HCT116 (cell line): ENCODE measurements around the gene NGEF. TPM values are rescaled to one million over a fixed set of nuclear protein-coding genes. Genes with fewer than 3 reads are reported as not detected.
"Not testable (repeated sequence)": the region's sequence is repeated elsewhere in the genome, so short reads cannot be mapped to it uniquely, and the experiment has no call there.

Source experiments
- ATAC-seq: fragments of 200-7000 bp; cut with Tn5 transposase; 2 replicates; pipeline ENCODE4 v1.9.1; 2020; ENCODE audit warnings: mild to moderate bottlenecking, moderate library complexity
- BruUV-seq: library from RNA; stranded (reverse); fragments of 400-500 nt; replicated peaks from 2 replicates; lab custom pipeline; 2021; lab: Mats Ljungman, UMichigan
- CTCF ChIA-PET: fragments of 300-600 bp; sonication (Branson Sonifier 250); formaldehyde crosslinking; loops from one replicate; lab custom pipeline; 2021; ENCODE audit warnings: antibody characterized with exemption; lab: Charles Lee
- POLR2A ChIA-PET: fragments of 300-600, 350-600 bp; sonication (Branson Sonifier 250); formaldehyde crosslinking; loops from one replicate; lab custom pipeline; 2021; ENCODE audit warnings: antibody characterized with exemption; lab: Charles Lee
- RAD21 ChIA-PET, 2 experiments: fragments of 300-600 bp; sonication (Branson Sonifier 250); formaldehyde crosslinking; loops; one replicate each; lab custom pipeline; 2023; ENCODE audit warnings: low total read pairs in 2 of 2; ENCODE audit not compliant: uncharacterized antibody in 2 of 2, unreplicated experiment in 2 of 2, low non-redundant PET in 1 of 2; lab: Charles Lee
- DNase-seq: peaks from one replicate; pipeline ENCODE4 v3.0.0-alpha.2; 2010; ENCODE audit warnings: low read depth, low spot score
- H2AFZ ChIP-seq: fragments of 200-600 bp; shearing (Covaris generic), sonication (generic); 2 replicates; pipeline ENCODE4 v1.6.1; 2017; ENCODE audit warnings: low read depth, mixed run types, mixed read lengths, antibody characterized with exemption, low read length; ENCODE audit not compliant: poor library complexity, severe bottlenecking
- H3K27ac ChIP-seq: 2 replicates; pipeline ENCODE4 v1.5.1; 2012; ENCODE audit warnings: low read depth, low read length
- H3K27me3 ChIP-seq: fragments of 200-600 bp; sonication (generic); 2 replicates; pipeline ENCODE4 v1.6.1; 2016; ENCODE audit warnings: mixed run types, low read length, mixed read lengths; ENCODE audit not compliant: insufficient read depth
- H3K36me3 ChIP-seq, 2 experiments: fragments of 200-500 bp in 1 of 2; fragments of 200-600 bp in 1 of 2; sonication (Bioruptor generic) in 1 of 2; sonication (generic) in 1 of 2; 2 replicates each; pipeline versions ENCODE4 v1.5.1 to v1.6.1; 2014 to 2016; ENCODE audit warnings: low read length in 2 of 2, inconsistent platforms in 1 of 2, mixed read lengths in 1 of 2, mixed run types in 1 of 2; ENCODE audit not compliant: insufficient read depth in 2 of 2, control insufficient read depth in 1 of 2
- H3K4me1 ChIP-seq, 2 experiments: fragments of 200-600 bp in 1 of 2; sonication (generic) in 1 of 2; 2 replicates each; pipeline versions ENCODE4 v1.5.1 to v1.6.1; 2012 to 2017; ENCODE audit warnings: low read length in 2 of 2, inconsistent platforms in 1 of 2, mild to moderate bottlenecking in 1 of 2, mixed read lengths in 1 of 2, mixed run types in 1 of 2, moderate library complexity in 1 of 2; ENCODE audit not compliant: insufficient read depth in 2 of 2, control insufficient read depth in 1 of 2
- H3K4me2 ChIP-seq: fragments of 200-600 bp; sonication (generic); 2 replicates; pipeline ENCODE4 v1.6.1; 2017; ENCODE audit warnings: mixed run types, low read length, mixed read lengths
- H3K4me3 ChIP-seq, 2 experiments: fragments of 200-600 bp in 1 of 2; sonication (generic) in 1 of 2; replicated peaks in 1 of 2; 2 replicates each; pipeline ENCODE4 v1.5.1; 2011 to 2016; ENCODE audit warnings: low read length in 2 of 2, control low read depth in 1 of 2, low read depth in 1 of 2, mild to moderate bottlenecking in 1 of 2, mixed read lengths in 1 of 2, mixed run types in 1 of 2
- H3K79me2 ChIP-seq: fragments of 200-600 bp; sonication (generic); 2 replicates; pipeline ENCODE4 v1.6.1; 2017; ENCODE audit warnings: mild to moderate bottlenecking, mixed run types, low read length, moderate library complexity, mixed read lengths; ENCODE audit not compliant: insufficient read depth
- H3K9ac ChIP-seq: fragments of 200-600 bp; sonication (generic); 2 replicates; pipeline ENCODE4 v1.6.1; 2016; ENCODE audit warnings: low read length, mixed read lengths
- H3K9me2 ChIP-seq: fragments of 200-600 bp; sonication (generic), shearing (Covaris generic); 2 replicates; pipeline ENCODE4 v1.6.1; 2017; ENCODE audit warnings: mixed run types, mild to moderate bottlenecking, moderate library complexity; ENCODE audit not compliant: insufficient read depth
- H3K9me3 ChIP-seq, 2 experiments: fragments of 200-500 bp in 1 of 2; fragments of 200-600 bp in 1 of 2; sonication (Bioruptor generic) in 1 of 2; sonication (generic) in 1 of 2; 2 replicates each; pipeline ENCODE4 v1.6.1; 2014 to 2017; ENCODE audit warnings: low read length in 2 of 2, mixed read lengths in 2 of 2, inconsistent platforms in 1 of 2, low read depth in 1 of 2, mild to moderate bottlenecking in 1 of 2, mixed run types in 1 of 2, moderate library complexity in 1 of 2; ENCODE audit not compliant: control insufficient read depth in 1 of 2, insufficient read depth in 1 of 2
- H4K20me1 ChIP-seq: fragments of 200-600 bp; sonication (generic), shearing (Covaris generic); 2 replicates; pipeline ENCODE4 v1.6.1; 2017; ENCODE audit warnings: mixed run types, mild to moderate bottlenecking, moderate library complexity; ENCODE audit not compliant: insufficient read depth
- CEBPB ChIP-seq: IDR thresholded peaks from 2 replicates; pipeline ENCODE4 v1.6.1; 2012; ENCODE audit warnings: low read depth
- EZH2phosphoT487 ChIP-seq: fragments of 200-600 bp; IDR thresholded peaks from 2 replicates; pipeline ENCODE4 v1.6.1; 2018; ENCODE audit warnings: antibody characterized with exemption, borderline replicate concordance
- JUND ChIP-seq: IDR thresholded peaks from 2 replicates; pipeline ENCODE4 v1.6.1; 2012
- SRF ChIP-seq: IDR thresholded peaks from 2 replicates; pipeline ENCODE4 v1.6.1; 2012; ENCODE audit warnings: low read depth
- ZNF274 ChIP-seq: fragments of 200-500 bp; sonication (Bioruptor generic); IDR thresholded peaks from 2 replicates; pipeline ENCODE4 v1.6.1; 2014; ENCODE audit warnings: mild to moderate bottlenecking, low read depth, low read length, inconsistent platforms
- intact Hi-C: fragments of 100-400 bp; cut with micrococcal nuclease; formaldehyde crosslinking; loops from 2 replicates; pipeline ENCODE4 v1.10.0; 2022
- total RNA-seq: library from RNA; stranded (reverse); gene quantifications from one replicate; pipeline ENCODE4 v1.2.1, GENCODE V29; 2021; ENCODE audit not compliant: unreplicated experiment
- TF ChIP-seq, protein P1 (sequence below): IDR thresholded peaks from 2 replicates; pipeline ENCODE4 v1.6.1; 2011; ENCODE audit warnings: mild to moderate bottlenecking, low read length, moderate library complexity; ENCODE audit not compliant: insufficient replicate concordance; ENCODE audit errors: extremely low read depth
- TF ChIP-seq, protein P2 (sequence below), 3 experiments: fragments of 200-600 bp in 1 of 3; sonication (generic) in 1 of 3; IDR thresholded peaks in 2 of 3; conservative IDR thresholded peaks in 1 of 3; 2 replicates each; pipeline ENCODE4 v1.5.1; 2012 to 2017; ENCODE audit warnings: low read depth in 2 of 3, low read length in 2 of 3, antibody characterized with exemption in 1 of 3, borderline replicate concordance in 1 of 3, control low read depth in 1 of 3, mild to moderate bottlenecking in 1 of 3, mixed read lengths in 1 of 3, mixed run types in 1 of 3, moderate library complexity in 1 of 3; ENCODE audit not compliant: insufficient read depth in 1 of 3
- TF ChIP-seq, protein P3 (sequence below): IDR thresholded peaks from 2 replicates; pipeline ENCODE4 v1.6.1; 2012
- TF ChIP-seq, protein P4 (sequence below): IDR thresholded peaks from 2 replicates; pipeline ENCODE4 v1.6.1; 2012

NGEF gene
- total RNA-seq, 1 experiment from 2014 or later, result 12.6 TPM

DNA sequence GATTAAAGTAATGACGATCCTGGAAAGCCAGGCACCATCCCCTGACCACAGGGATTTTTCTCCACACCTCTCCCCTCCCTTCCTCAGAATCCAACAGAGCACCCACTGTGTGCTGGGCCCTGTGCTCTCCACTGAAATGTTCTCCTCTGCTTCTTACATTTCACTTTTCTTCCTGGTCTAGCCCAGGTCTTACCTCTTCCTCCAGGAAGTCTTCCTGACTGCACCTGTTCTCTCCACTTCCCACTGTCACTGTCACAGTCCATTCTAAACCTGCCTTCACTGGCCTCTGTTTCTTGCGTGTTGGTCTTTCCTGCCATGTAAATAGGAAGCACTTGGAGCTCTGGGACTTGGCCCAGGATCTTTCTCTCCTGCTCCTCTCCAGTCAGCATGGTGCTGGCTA, 7.4 kb upstream of the NGEF start:
- H3K9ac ChIP-seq, result no peak overlapping the region
- no peaks in the 10 kb centered on the region for H3K79me2 ChIP-seq
- RAD21 ChIA-PET, result no interaction called here
- no peaks in the 10 kb centered on the region for H3K36me3 ChIP-seq
- no peak overlapping the region for H3K4me3 ChIP-seq
- H3K9me3 ChIP-seq, result no peaks in the 10 kb centered on the region
- no peak for ATAC-seq
- CTCF ChIA-PET, result no interaction called here
- no peak overlapping the region for H2AFZ ChIP-seq
- intact Hi-C loops, result no loop called here
- BruUV-seq, result no TSS peak
- TF ChIP-seq, protein P1, sequence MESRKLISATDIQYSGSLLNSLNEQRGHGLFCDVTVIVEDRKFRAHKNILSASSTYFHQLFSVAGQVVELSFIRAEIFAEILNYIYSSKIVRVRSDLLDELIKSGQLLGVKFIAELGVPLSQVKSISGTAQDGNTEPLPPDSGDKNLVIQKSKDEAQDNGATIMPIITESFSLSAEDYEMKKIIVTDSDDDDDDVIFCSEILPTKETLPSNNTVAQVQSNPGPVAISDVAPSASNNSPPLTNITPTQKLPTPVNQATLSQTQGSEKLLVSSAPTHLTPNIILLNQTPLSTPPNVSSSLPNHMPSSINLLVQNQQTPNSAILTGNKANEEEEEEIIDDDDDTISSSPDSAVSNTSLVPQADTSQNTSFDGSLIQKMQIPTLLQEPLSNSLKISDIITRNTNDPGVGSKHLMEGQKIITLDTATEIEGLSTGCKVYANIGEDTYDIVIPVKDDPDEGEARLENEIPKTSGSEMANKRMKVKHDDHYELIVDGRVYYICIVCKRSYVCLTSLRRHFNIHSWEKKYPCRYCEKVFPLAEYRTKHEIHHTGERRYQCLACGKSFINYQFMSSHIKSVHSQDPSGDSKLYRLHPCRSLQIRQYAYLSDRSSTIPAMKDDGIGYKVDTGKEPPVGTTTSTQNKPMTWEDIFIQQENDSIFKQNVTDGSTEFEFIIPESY, result no peak
- TF ChIP-seq ZNF274, result no peak
- TF ChIP-seq, protein P2, sequence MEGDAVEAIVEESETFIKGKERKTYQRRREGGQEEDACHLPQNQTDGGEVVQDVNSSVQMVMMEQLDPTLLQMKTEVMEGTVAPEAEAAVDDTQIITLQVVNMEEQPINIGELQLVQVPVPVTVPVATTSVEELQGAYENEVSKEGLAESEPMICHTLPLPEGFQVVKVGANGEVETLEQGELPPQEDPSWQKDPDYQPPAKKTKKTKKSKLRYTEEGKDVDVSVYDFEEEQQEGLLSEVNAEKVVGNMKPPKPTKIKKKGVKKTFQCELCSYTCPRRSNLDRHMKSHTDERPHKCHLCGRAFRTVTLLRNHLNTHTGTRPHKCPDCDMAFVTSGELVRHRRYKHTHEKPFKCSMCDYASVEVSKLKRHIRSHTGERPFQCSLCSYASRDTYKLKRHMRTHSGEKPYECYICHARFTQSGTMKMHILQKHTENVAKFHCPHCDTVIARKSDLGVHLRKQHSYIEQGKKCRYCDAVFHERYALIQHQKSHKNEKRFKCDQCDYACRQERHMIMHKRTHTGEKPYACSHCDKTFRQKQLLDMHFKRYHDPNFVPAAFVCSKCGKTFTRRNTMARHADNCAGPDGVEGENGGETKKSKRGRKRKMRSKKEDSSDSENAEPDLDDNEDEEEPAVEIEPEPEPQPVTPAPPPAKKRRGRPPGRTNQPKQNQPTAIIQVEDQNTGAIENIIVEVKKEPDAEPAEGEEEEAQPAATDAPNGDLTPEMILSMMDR (IDR thresholded peaks at IDR 0.05 in 2 of 3, conservative IDR thresholded peaks at IDR 0.05 in 1 of 3; ENCODE audit: borderline replicate concordance in 1 of 3, insufficient read depth in 1 of 3, low read depth in 2 of 3, low read length in 2 of 3), result no peak
- TF ChIP-seq JUND, result no peak
- no peak for TF ChIP-seq SRF
- TF ChIP-seq, protein P3, sequence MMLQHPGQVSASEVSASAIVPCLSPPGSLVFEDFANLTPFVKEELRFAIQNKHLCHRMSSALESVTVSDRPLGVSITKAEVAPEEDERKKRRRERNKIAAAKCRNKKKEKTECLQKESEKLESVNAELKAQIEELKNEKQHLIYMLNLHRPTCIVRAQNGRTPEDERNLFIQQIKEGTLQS, result no peak
- TF ChIP-seq EZH2phosphoT487, result no peak
- TF ChIP-seq, protein P4, sequence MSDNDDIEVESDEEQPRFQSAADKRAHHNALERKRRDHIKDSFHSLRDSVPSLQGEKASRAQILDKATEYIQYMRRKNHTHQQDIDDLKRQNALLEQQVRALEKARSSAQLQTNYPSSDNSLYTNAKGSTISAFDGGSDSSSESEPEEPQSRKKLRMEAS, result no peak
- TF ChIP-seq CEBPB, result no peak
- no peak overlapping the region for H3K27ac ChIP-seq
- no peaks in the 10 kb centered on the region for H4K20me1 ChIP-seq
- no peak overlapping the region for H3K4me2 ChIP-seq
- H3K4me1 ChIP-seq, result peaks cover 0 to 11% of the 10 kb centered on the region in 2 experiments; a peak in 1 of 4 replicates
- POLR2A ChIA-PET, result no interaction called here
- H3K27me3 ChIP-seq, result no peaks in the 10 kb centered on the region
- no peak for DNase-seq
- H3K9me2 ChIP-seq, result no peaks in the 10 kb centered on the region

DNA sequence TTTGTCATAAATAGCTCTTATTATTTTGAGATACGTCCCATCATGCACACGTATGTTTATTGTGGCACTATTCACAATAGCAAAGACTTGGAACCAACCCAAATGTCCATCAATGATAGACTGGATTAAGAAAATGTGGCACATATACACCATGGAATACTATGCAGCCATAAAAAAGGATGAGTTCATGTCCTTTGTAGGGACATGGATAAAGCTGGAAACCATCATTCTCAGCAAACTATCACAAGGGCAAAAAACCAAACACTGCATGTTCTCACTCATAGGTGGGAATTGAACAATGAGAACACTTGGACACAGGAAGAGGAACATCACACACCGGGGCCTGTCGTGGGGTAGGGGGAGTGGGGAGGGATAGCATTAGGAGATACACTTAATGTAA, 6.6 kb upstream of the NGEF start:
- POLR2A ChIA-PET, result not testable (repeated sequence)

More for the DNA sequence above, 6.6 kb upstream of the NGEF start:
- H3K9ac ChIP-seq, H2AFZ ChIP-seq, H3K9me3 ChIP-seq, H3K27me3 ChIP-seq, RAD21 ChIA-PET, CTCF ChIA-PET, intact Hi-C loops, H3K4me3 ChIP-seq, H4K20me1 ChIP-seq, H3K27ac ChIP-seq, H3K36me3 ChIP-seq, ATAC-seq, H3K79me2 ChIP-seq, BruUV-seq, H3K4me2 ChIP-seq, DNase-seq, H3K9me2 ChIP-seq: not testable (repeated sequence)
- H3K4me1 ChIP-seq, result peaks cover 0 to 11% of the 10 kb centered on the region in 2 experiments; a peak in 1 of 4 replicates
